Renal cortical epithelial cell (primary cell): ENCODE measurements around the gene TMEM74B. TPM values are rescaled to one million over a fixed set of nuclear protein-coding genes. Genes with fewer than 3 reads are reported as not detected.
"Not testable (repeated sequence)": the region's sequence is repeated elsewhere in the genome, so short reads cannot be mapped to it uniquely, and the experiment has no call there.

Experiments used
- DNase-seq: peaks from one replicate; pipeline ENCODE4 v3.0.0-alpha.2; 2011; ENCODE audit warnings: low read depth
- total RNA-seq: library from RNA; depleted of rRNA; stranded (reverse); fragments of >200 nt; gene quantifications from 2 replicates; pipeline ENCODE4 v1.2.3, GENCODE V29; 2014

Gene TMEM74B
- 0.17 and 0.45 TPM in 2 replicates for total RNA-seq

- no peak for DNase-seq
These were observed at the start of gene TMEM74B for GRCh38 chr20:1184638-1185315. TSS of gene TMEM74B (minus strand) at chr20:1184981. CDS start at chr20:1183801, 1,180 bp downstream.

- no peak for DNase-seq
These were observed 47.7 kb upstream of the TMEM74B start for GRCh38 chr20:1232286-1233111.

- DNase-seq = no peak
These were observed 44.8 kb upstream of the TMEM74B start for GRCh38 chr20:1229541-1229940.

- peak; percentile 32 for DNase-seq
These were observed 41.2 kb upstream of the TMEM74B start, which contains the start of gene RAD21L1 for GRCh38 chr20:1225783-1226654. TSS of gene RAD21L1 (plus strand) at chr20:1226044. CDS start at chr20:1228454, 2,410 bp downstream.

- DNase-seq = no peak
These were observed 40.5 kb upstream of the TMEM74B start for GRCh38 chr20:1225263-1225782.

GRCh38 chr20:1224205-1224890 is 39.6 kb upstream of the TMEM74B start:
- no peak for DNase-seq

GRCh38 chr20:1222750-1223149 is 38.0 kb upstream of the TMEM74B start:
- DNase-seq = not testable (repeated sequence)

DNA sequence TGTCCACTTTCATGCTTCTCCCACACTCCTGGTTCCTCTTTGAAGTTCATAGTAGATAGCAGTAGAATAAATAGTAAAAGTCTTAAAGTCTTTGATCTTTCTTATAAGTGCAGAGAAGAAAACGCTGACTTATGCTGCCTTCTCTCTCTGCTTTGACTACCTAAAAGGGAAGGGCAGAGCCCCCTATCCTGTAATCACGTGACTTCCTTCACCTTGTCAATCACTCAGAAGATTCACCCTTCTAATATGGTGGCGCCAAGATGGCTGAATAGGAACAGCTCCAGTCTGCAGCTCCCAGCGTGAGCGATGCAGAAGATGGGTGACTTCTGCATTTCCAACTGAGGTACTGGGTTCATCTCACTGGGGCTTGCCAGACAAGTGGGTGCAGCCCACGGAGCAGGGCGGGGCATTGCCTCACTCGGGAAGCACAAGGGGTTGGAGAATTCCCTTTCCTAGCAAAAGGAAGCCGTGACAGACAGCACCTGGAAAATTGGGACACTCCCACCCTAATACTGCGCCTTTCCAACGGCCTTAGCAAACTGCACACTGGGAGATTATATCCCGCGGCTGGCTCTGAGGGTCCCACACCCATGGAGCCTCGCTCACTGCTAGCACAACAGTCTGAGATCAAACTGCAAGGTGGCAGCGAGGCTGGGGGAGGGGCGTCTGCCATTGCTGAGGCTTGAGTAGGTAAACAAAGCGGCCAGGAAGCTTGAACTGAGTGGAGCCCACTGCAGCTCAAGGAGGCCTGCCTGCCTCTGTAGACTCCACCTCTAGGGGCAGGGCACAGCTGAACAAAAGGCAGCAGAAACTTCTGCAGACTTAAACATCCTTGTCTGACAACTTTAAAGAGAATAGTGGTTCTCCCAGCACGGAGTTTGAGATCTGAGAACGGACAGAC is 32.0 kb upstream of the TMEM74B start:
- not testable (repeated sequence) for DNase-seq

DNA sequence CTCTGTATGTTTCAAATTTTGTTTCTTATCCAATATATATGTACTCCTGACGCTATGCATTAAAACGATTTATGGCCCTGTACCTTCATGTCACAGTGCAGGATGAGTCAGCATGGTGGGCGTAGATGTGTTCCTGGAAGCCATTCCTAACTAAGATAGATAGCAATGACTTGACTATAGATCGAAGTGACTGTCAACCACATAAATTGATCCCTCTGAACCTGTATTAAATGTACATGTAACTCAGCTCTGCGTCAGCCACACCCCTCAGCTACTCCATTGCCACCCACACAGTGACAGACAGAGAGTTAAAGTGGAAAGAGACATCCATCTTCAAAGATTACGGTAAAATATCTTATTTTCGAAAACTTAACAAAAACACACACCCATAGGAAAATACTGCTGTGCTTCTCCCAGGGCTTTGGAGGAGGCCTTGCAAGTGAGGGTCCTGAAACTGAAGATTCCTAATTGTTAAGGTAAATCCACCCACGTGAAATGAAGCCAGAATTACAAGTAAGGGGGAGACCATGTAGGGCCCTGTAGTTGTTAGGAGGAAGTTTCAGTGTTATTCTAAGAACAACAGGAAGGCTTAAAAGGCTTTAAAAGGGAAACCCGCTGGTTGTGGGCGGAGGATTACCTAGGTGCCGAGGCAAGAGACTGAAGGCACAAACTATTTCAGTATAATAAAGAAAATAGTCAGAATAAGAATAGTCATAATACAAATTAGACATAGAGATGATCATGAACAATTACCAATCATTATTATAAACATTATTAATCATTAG is 30.8 kb upstream of the TMEM74B start:
- no peak for DNase-seq

DNA sequence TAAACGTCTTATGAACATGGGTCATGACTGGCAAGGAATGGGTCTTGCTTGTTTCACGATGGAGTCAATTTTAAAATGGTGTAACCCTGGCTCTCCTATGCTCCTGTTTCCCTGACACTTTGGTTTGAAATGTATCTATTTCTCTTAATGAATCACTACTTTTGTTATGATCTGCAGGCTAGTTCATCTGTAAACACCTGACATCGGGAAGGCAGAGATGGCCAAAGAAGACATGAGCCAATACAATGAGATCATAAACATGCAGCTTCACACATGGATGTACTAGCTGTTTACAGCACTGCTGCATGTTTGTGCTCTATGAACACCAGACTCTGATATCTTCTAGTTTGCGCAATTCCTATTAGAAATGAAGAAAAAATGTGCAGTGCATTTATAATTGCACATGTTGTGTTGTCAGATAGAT is 30.1 kb upstream of the TMEM74B start:
- DNase-seq = no peak

GRCh38 chr20:1212607-1213396 is 28.0 kb upstream of the TMEM74B start:
- DNase-seq = peak; percentile 49

- DNase-seq = no peak
These were observed 27.2 kb upstream of the TMEM74B start for GRCh38 chr20:1212023-1212422.

DNA sequence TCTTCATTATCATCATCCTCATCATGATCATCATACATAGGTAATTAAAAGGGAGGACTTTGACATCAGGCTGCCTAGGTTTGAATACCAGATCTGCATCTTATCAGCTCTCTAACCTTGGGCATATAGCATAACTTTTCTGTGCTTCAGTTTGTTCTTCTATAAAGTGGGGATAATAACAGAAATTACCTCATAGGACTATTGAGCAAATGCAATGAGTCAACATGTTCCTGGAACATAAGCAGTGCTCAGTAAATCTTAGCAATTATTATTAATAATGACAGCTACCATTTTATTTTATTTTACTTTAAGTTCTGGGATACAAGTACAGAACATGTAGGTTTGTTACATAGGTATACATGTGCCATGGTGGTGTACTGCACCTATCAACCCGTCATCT is 25.7 kb upstream of the TMEM74B start:
- DNase-seq = no peak

DNA sequence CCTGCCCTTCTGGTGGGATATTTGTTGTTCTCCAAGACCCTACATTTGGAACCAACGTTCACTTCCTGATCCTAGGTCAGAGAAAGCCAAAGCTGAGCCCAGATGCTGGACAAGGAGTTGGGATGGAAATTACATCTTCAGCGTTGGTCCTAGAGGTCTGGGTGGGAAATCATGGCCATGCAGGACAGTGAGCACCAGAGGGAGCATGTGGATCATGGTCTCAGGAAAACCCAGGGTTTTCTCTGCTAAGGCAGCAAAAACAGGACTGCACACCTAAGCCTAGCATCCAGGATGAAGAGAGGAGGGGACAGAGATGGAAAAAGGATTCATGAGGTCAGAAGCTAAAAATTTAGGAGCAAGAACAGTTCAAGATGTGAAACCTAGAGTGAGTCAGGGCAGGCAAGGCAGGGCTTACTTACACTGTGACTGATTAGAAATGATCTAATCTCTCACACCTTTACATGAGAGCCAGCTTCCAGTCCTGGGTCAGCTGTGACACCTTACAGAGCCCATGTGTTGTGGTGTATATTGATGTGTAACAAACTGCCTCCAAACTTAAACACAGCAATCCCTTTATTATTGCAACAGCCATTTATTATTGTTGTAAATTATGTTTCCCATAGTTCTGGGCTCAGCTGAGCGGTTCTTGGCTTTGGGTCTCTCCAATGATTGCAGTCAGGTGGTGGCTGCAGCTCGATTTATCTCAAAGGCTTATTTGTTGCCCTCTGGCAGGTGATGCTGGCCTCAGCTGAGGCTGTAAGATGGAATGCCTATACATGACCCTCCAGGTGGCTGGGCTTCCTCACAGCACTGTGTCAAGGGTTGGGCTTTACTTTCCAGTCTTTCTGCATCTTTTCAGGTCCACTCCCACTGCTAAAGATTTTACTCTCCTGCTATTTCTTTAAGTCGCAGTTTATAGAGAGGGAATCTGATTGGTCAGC is 24.9 kb upstream of the TMEM74B start:
- DNase-seq = peak; percentile 9

GRCh38 chr20:1207293-1207878 is 22.6 kb upstream of the TMEM74B start:
- DNase-seq = no peak

- DNase-seq = no peak
These were observed 21.8 kb upstream of the TMEM74B start for GRCh38 chr20:1206366-1207148.
